PC-9 (cell line): ENCODE results near the gene ENAM. TPM values are rescaled to one million over a fixed set of nuclear protein-coding genes. Genes with fewer than 3 reads are reported as not detected.
"Not testable (repeated sequence)": the region's sequence is repeated elsewhere in the genome, so short reads cannot be mapped to it uniquely, and the experiment has no call there.

Experiments used
- BruUV-seq: library from RNA; stranded (reverse); fragments of 400-500 nt; replicated peaks from 2 replicates; lab custom pipeline; 2021; lab: Mats Ljungman, UMichigan
- CTCF ChIA-PET: fragments of 300-600 bp; sonication (Branson Sonifier 250); formaldehyde crosslinking; loops from one replicate; lab custom pipeline; 2022; ENCODE audit warnings: antibody characterized with exemption; lab: Charles Lee
- POLR2A ChIA-PET: fragments of 300-600 bp; sonication (Branson Sonifier 250); formaldehyde crosslinking; loops from one replicate; lab custom pipeline; 2022; ENCODE audit warnings: antibody characterized with exemption; ENCODE audit not compliant: unreplicated experiment; lab: Charles Lee
- DNase-seq, 2 experiments: peaks; one replicate each; pipeline versions ENCODE4 v3.0.0 to v3.0.0-alpha.2; 2015 to 2022; ENCODE audit warnings: mixed read lengths in 1 of 2
- H2AFZ ChIP-seq: fragments of 200-600 bp; sonication (generic); 2 replicates; pipeline ENCODE4 v1.8.1; 2017; ENCODE audit warnings: antibody characterized with exemption
- H3F3A ChIP-seq: fragments of 200-600 bp; sonication (generic); 2 replicates; pipeline ENCODE4 v1.8.1; 2017; ENCODE audit warnings: antibody characterized with exemption, mild to moderate bottlenecking, low read depth; ENCODE audit not compliant: insufficient read depth
- H3K27ac ChIP-seq: fragments of 200-600 bp; sonication (generic); 2 replicates; pipeline ENCODE4 v1.6.1; 2016; ENCODE audit warnings: mixed run types
- H3K27me3 ChIP-seq: fragments of 200-600 bp; sonication (generic); 2 replicates; pipeline ENCODE4 v1.6.1; 2016; ENCODE audit warnings: low read depth, mixed run types; ENCODE audit not compliant: insufficient read depth
- H3K36me3 ChIP-seq: fragments of 200-600 bp; sonication (generic); 2 replicates; pipeline ENCODE4 v1.6.1; 2016; ENCODE audit warnings: low read depth, mixed run types
- H3K4me1 ChIP-seq: fragments of 200-600 bp; sonication (generic); replicated peaks from 2 replicates; pipeline ENCODE4 v1.6.1; 2016; ENCODE audit warnings: mixed run types; ENCODE audit not compliant: insufficient read depth
- H3K4me2 ChIP-seq: fragments of 200-600 bp; sonication (generic); 2 replicates; pipeline ENCODE4 v1.6.1; 2017; ENCODE audit warnings: mixed run types
- H3K4me3 ChIP-seq: fragments of 200-600 bp; sonication (generic); 2 replicates; pipeline ENCODE4 v1.6.1; 2016; ENCODE audit warnings: mixed run types
- H3K79me2 ChIP-seq: fragments of 200-600 bp; sonication (generic); 2 replicates; pipeline ENCODE4 v1.6.1; 2017; ENCODE audit warnings: low read depth, mixed run types
- H3K9me2 ChIP-seq: fragments of 200-600 bp; sonication (generic); 2 replicates; pipeline ENCODE4 v1.8.1; 2017; ENCODE audit warnings: mild to moderate bottlenecking; ENCODE audit not compliant: insufficient read depth
- H3K9me3 ChIP-seq: fragments of 200-600 bp; sonication (generic); 2 replicates; pipeline ENCODE4 v1.8.1; 2016; ENCODE audit warnings: low read depth; ENCODE audit not compliant: insufficient read depth
- H4K20me1 ChIP-seq: fragments of 200-600 bp; sonication (generic); 2 replicates; pipeline ENCODE4 v1.8.1; 2017; ENCODE audit not compliant: insufficient read depth
- EZH2 ChIP-seq: fragments of 200-600 bp; sonication (generic); IDR thresholded peaks from 2 replicates; pipeline ENCODE4 v1.8.0; 2017; ENCODE audit warnings: antibody characterized with exemption, low read depth
- intact Hi-C: fragments of 100-400 bp; cut with micrococcal nuclease; formaldehyde crosslinking; loops from one replicate; pipeline ENCODE4 v1.10.0; 2022; ENCODE audit not compliant: unreplicated experiment
- total RNA-seq: library from RNA; stranded (reverse); gene quantifications from 2 replicates; pipeline ENCODE4 v1.2.3, GENCODE V29; 2021
- TF ChIP-seq, protein P1 (sequence below): fragments of 200-600 bp; sonication (generic); conservative IDR thresholded peaks from 2 replicates; pipeline ENCODE4 v1.6.1; 2017; ENCODE audit warnings: mixed run types, antibody characterized with exemption, mild to moderate bottlenecking, moderate library complexity

The ENAM gene
- total RNA-seq, 1 experiment from 2014 or later: not detected

GRCh38 chr4:70634482-70634881 is 5.9 kb downstream of the ENAM start:
- no peaks in the 10 kb centered on the region for H4K20me1 ChIP-seq
- H3K36me3 ChIP-seq: no peaks in the 10 kb centered on the region
- no peak overlapping the region for H2AFZ ChIP-seq
- DNase-seq: no peak
- no peaks in the 10 kb centered on the region for H3K79me2 ChIP-seq
- intact Hi-C loops: no loop called here
- H3F3A ChIP-seq: 0 out of 2 replicates have a peak, but pooled peaks cover 4% of the 10 kb centered on the region
- no peak for TF ChIP-seq EZH2
- TF ChIP-seq, protein P1, sequence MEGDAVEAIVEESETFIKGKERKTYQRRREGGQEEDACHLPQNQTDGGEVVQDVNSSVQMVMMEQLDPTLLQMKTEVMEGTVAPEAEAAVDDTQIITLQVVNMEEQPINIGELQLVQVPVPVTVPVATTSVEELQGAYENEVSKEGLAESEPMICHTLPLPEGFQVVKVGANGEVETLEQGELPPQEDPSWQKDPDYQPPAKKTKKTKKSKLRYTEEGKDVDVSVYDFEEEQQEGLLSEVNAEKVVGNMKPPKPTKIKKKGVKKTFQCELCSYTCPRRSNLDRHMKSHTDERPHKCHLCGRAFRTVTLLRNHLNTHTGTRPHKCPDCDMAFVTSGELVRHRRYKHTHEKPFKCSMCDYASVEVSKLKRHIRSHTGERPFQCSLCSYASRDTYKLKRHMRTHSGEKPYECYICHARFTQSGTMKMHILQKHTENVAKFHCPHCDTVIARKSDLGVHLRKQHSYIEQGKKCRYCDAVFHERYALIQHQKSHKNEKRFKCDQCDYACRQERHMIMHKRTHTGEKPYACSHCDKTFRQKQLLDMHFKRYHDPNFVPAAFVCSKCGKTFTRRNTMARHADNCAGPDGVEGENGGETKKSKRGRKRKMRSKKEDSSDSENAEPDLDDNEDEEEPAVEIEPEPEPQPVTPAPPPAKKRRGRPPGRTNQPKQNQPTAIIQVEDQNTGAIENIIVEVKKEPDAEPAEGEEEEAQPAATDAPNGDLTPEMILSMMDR: no peak
- BruUV-seq: no TSS peak
- H3K9me2 ChIP-seq: no peaks in the 10 kb centered on the region
- H3K4me3 ChIP-seq: no peak overlapping the region
- no peaks in the 10 kb centered on the region for H3K9me3 ChIP-seq
- ChIA-PET POLR2A (no interaction called here), CTCF (no interaction called here)
- H3K27ac ChIP-seq: no peak overlapping the region
- H3K4me2 ChIP-seq: no peak overlapping the region
- no peaks in the 10 kb centered on the region for H3K27me3 ChIP-seq
- peaks cover 13% of the 10 kb centered on the region for H3K4me1 ChIP-seq

DNA sequence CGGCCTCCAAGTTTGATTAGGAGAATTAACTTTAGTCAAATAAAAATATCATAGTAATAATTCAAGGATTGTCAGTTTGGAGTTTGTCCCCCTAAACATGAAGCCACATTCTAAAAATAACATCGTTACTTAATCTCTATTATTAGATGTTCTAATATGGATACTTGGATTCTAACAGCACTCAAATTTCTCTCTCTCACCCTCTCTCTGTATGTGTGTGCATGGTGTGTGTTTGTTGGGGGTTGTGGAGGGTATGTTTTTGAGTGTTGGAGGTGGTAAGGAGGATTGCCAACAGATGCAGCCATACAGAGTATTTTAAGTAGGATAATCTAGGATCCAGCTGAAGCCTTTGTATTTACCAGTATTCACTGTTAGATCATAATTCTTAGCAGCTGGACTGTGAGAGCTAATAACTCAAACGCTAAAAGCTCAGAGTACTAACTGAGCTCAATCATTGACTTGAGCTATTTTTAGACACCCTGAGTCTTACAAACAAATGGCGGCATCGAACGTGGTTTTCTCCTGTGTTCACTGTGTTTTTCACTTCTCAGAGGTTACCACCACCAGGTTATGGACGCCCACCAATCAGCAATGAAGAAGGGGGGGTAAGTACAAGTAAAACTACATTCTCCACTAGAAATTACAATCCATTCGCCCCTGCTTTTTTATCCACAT is 8.8 kb downstream of the ENAM start:
- POLR2A ChIA-PET: interaction anchor here (0.7 kb wide), 1 partner anchor 797 kb away, joined by 17 read pairs; no protein-coding TSS in a partner anchor
- TF ChIP-seq, protein P1: no peak
- no peak for TF ChIP-seq EZH2
- peaks cover 4% of the 10 kb centered on the region for H3K4me1 ChIP-seq
- no peaks in the 10 kb centered on the region for H4K20me1 ChIP-seq
- H3K9me2 ChIP-seq: no peaks in the 10 kb centered on the region
- H3K9me3 ChIP-seq: no peaks in the 10 kb centered on the region
- no peak overlapping the region for H3K4me3 ChIP-seq
- no peak overlapping the region for H3K4me2 ChIP-seq
- no peak overlapping the region for H3K27ac ChIP-seq
- H3K36me3 ChIP-seq: no peaks in the 10 kb centered on the region
- no peak overlapping the region for H2AFZ ChIP-seq
- no peaks in the 10 kb centered on the region for H3K79me2 ChIP-seq
- intact Hi-C loops: no loop called here
- H3K27me3 ChIP-seq: no peaks in the 10 kb centered on the region
- CTCF ChIA-PET: interaction anchor here (0.6 kb wide), 1 partner anchor 45 kb away, joined by 3 read pairs; the partner anchor contains the start of gene AMBN
- H3F3A ChIP-seq: 0 out of 2 replicates have a peak, but pooled peaks cover 2% of the 10 kb centered on the region
- DNase-seq: no peak
- BruUV-seq: no TSS peak

DNA sequence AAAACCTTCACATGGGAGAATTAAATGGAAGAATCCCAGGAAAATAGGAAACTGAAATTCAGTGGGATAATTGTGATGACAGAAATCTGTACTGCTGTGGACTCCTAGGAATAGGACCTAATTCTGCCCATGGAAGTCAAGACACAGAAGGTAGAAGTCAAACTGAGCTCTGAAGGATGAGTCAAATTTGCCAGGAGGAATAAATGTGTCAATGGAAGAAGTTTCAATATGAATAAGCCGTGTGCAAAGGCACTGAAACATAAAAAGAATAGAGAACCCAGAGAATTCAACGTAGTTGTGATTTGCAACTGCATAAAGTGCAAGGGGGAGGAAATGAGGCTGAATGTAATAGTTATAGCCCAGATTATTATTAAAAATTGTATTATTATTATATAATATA is 11.6 kb downstream of the ENAM start:
- no peaks in the 10 kb centered on the region for H3K9me3 ChIP-seq
- no peaks in the 10 kb centered on the region for H3K79me2 ChIP-seq
- no peaks in the 10 kb centered on the region for H3K27me3 ChIP-seq
- no peaks in the 10 kb centered on the region for H3F3A ChIP-seq
- no peaks in the 10 kb centered on the region for H3K9me2 ChIP-seq
- no peak overlapping the region for H3K4me2 ChIP-seq
- H3K27ac ChIP-seq: no peak overlapping the region
- intact Hi-C loops: no loop called here
- H3K4me1 ChIP-seq: no peaks in the 10 kb centered on the region
- H3K4me3 ChIP-seq: no peak overlapping the region
- no peak for DNase-seq
- BruUV-seq: no TSS peak
- ChIA-PET POLR2A (no interaction called here), CTCF (no interaction called here)
- no peaks in the 10 kb centered on the region for H3K36me3 ChIP-seq
- no peaks in the 10 kb centered on the region for H4K20me1 ChIP-seq
- H2AFZ ChIP-seq: no peak overlapping the region
- TF ChIP-seq, protein P1: no peak
- TF ChIP-seq EZH2: no peak

- H3F3A ChIP-seq, H3K4me1 ChIP-seq, CTCF ChIA-PET, DNase-seq, POLR2A ChIA-PET, H3K79me2 ChIP-seq, H3K9me2 ChIP-seq, H3K27ac ChIP-seq, H4K20me1 ChIP-seq, H3K9me3 ChIP-seq, H2AFZ ChIP-seq, H3K36me3 ChIP-seq, H3K4me2 ChIP-seq, BruUV-seq, H3K4me3 ChIP-seq, H3K27me3 ChIP-seq: not testable (repeated sequence)
- intact Hi-C loops: loop anchor here (5.0 kb wide), 1 partner anchor 362 kb away; no protein-coding TSS in a partner anchor
Observed at GRCh38 chr4:70650741-70651140, 22.2 kb downstream of the ENAM start.
